ENCODE data around the gene PYY. TPM values are rescaled to one million over a fixed set of nuclear protein-coding genes. Genes with fewer than 3 reads are reported as not detected.

The PYY gene
- total RNA-seq, 2 donors from 2014 or later = not detected

- H3K27ac ChIP-seq = no peak overlapping the region
- WGBS, 2 donors = 79% methylated on average over 2 of the region's 2 CpGs
Observed at GRCh38 chr17:43982171-43982570, 28.4 kb upstream of the PYY start.

GRCh38 chr17:43979671-43980070, 25.9 kb upstream of the PYY start:
- peaks cover 14% of the 10 kb centered on the region for H3K4me1 ChIP-seq
- H3K27me3 ChIP-seq = peaks cover 0 to 6% of the 10 kb centered on the region in 2 donors
- no peaks in the 10 kb centered on the region for H3K9me3 ChIP-seq
- DNase-seq (no peak), ATAC-seq (no peak)
- WGBS, 2 donors = 77% methylated on average over 4 of the region's 4 CpGs
- H3K36me3 ChIP-seq (replicated peaks in 1 of 2; ENCODE audit: insufficient read depth in 1 of 2, low read depth in 2 of 2) = no peaks in the 10 kb centered on the region
- H3K27ac ChIP-seq = no peak overlapping the region
- TF ChIP-seq CTCF (IDR thresholded peaks at IDR 0.05) (no peak), POLR2A (IDR thresholded peaks at IDR 0.05) (no peak)
- H3K4me3 ChIP-seq = no peak overlapping the region
- intact Hi-C loops (cut with DNase I) = no loop called here

More at GRCh38 chr17:43982171-43982570, 28.4 kb upstream of the PYY start:
- ATAC-seq = no peak
- DNase-seq = no peak
- TF ChIP-seq POLR2A (IDR thresholded peaks at IDR 0.05) = no peak
- no peak for TF ChIP-seq CTCF (IDR thresholded peaks at IDR 0.05)
- intact Hi-C loops (cut with DNase I) = no loop called here
- H3K4me3 ChIP-seq = no peak overlapping the region
- peaks cover 0 to 6% of the 10 kb centered on the region in 2 donors for H3K27me3 ChIP-seq
- H3K9me3 ChIP-seq = no peaks in the 10 kb centered on the region
- no peaks in the 10 kb centered on the region for H3K36me3 ChIP-seq (replicated peaks in 1 of 2; ENCODE audit: insufficient read depth in 1 of 2, low read depth in 2 of 2)
- H3K4me1 ChIP-seq = peaks cover 14% of the 10 kb centered on the region

GRCh38 chr17:43979011-43979410, 25.3 kb upstream of the PYY start:
- intact Hi-C loops (cut with DNase I) = no loop called here
- TF ChIP-seq POLR2A (IDR thresholded peaks at IDR 0.05) (no peak), CTCF (IDR thresholded peaks at IDR 0.05) (no peak)
- H3K9me3 ChIP-seq = no peaks in the 10 kb centered on the region
- H3K36me3 ChIP-seq (replicated peaks in 1 of 2; ENCODE audit: insufficient read depth in 1 of 2, low read depth in 2 of 2) = no peaks in the 10 kb centered on the region
- 77 to 78% methylated on average over 7 of the region's 7 CpGs for WGBS, 2 donors
- H3K27me3 ChIP-seq = peaks cover 0 to 6% of the 10 kb centered on the region in 2 donors
- H3K4me3 ChIP-seq = no peak overlapping the region
- H3K27ac ChIP-seq = no peak overlapping the region
- DNase-seq (no peak), ATAC-seq (no peak)
- peaks cover 10% of the 10 kb centered on the region for H3K4me1 ChIP-seq

GRCh38 chr17:43978078-43978477, 24.3 kb upstream of the PYY start:
- Histone ChIP-seq H3K9me3 (no peaks in the 10 kb centered on the region), H3K36me3 (replicated peaks in 1 of 2; ENCODE audit: insufficient read depth in 1 of 2, low read depth in 2 of 2) (no peaks in the 10 kb centered on the region), H3K4me1 (peaks cover under 1% of the 10 kb centered on the region), H3K4me3 (no peak overlapping the region), H3K27ac (no peak overlapping the region), H3K27me3 (peaks cover 0 to 3% of the 10 kb centered on the region in 2 donors)
- intact Hi-C loops (cut with DNase I) = no loop called here
- WGBS, 2 donors = 68 to 76% methylated on average over 2 of the region's 2 CpGs
- DNase-seq (no peak), ATAC-seq (no peak)
- TF ChIP-seq POLR2A (IDR thresholded peaks at IDR 0.05) = no peak
- TF ChIP-seq CTCF (IDR thresholded peaks at IDR 0.05) = no peak
